ENCODE data around the gene CHN2. TPM values are rescaled to one million over a fixed set of nuclear protein-coding genes. Genes with fewer than 3 reads are reported as not detected.

The CHN2 gene
- polyA plus RNA-seq, 2 of the 4 experiments (the other 2 are of a cell fraction) = 0.06 TPM; not detected in 1

DNA sequence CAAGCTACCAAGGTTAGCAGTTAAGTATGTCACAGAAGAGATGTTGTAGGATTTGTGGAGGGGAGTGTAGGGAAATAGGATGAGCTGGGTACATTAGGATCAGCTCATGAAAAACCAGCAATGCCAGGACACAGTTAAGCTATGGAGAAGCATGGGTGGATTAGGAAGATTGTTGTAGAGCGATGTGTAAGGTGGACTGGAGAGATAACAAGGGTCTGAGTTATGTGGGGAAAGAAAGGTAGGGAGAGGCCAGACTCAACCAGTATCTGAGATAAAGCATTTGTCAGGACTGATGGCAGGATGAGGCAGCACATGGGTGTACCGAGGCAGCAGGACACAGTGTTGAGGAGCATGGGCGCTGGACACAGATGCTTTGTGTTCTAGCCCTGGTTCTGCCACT lies 283.7 kb downstream of the CHN2 start:
- no peak for ATAC-seq
- FAIRE-seq = no peak
- ChIA-PET POLR2A (no interaction called here), CTCF (interaction anchor here (0.5 kb wide), 1 partner anchor 29 kb away, joined by 3 read pairs; no protein-coding TSS in a partner anchor)
- no peaks in the 10 kb centered on the region; the same call in 2 of the 3 replicates for H3K9me3 ChIP-seq
- no peak overlapping the region for H3K27ac ChIP-seq
- H3K4me2 ChIP-seq = no peak overlapping the region
- no peak for TF ChIP-seq EHMT2 (IDR thresholded peaks at IDR 0.05; ENCODE audit: low read depth)
- TF ChIP-seq, protein P1, sequence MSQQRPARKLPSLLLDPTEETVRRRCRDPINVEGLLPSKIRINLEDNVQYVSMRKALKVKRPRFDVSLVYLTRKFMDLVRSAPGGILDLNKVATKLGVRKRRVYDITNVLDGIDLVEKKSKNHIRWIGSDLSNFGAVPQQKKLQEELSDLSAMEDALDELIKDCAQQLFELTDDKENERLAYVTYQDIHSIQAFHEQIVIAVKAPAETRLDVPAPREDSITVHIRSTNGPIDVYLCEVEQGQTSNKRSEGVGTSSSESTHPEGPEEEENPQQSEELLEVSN (IDR thresholded peaks at IDR 0.05; ENCODE audit: borderline replicate concordance, low read depth) = no peak
- no peak for TF ChIP-seq HOXB5 (CRISPR knock-in tag; IDR thresholded peaks at IDR 0.05)
- no peak for TF ChIP-seq KDM5A (IDR thresholded peaks at IDR 0.05)
- peaks cover 2% of the 10 kb centered on the region; the same call in 2 of the 3 replicates for H3K4me1 ChIP-seq
- WGBS (ENCODE audit: missing lambda C conversion rate) = 67% methylated on average over 3 of the region's 3 CpGs
- H3K4me3 ChIP-seq = no peak overlapping the region
- DNase-seq (ENCODE audit: low read depth in 1 of 2, low spot score in 1 of 2) = no peak

GRCh38 chr7:29478687-29479240 lies 284.2 kb downstream of the CHN2 start:
- no peak for FAIRE-seq
- no peak overlapping the region for H3K4me2 ChIP-seq
- WGBS (ENCODE audit: missing lambda C conversion rate) = 73% methylated on average over 4 of the region's 4 CpGs
- H3K4me3 ChIP-seq = no peak overlapping the region
- ATAC-seq = no peak
- H3K27ac ChIP-seq = no peak overlapping the region
- ChIA-PET CTCF (interaction anchor here (0.5 kb wide), 1 partner anchor 30 kb away, joined by 3 read pairs; no protein-coding TSS in a partner anchor), POLR2A (no interaction called here)
- no peaks in the 10 kb centered on the region; the same call in 2 of the 3 replicates for H3K9me3 ChIP-seq
- no peak for DNase-seq (ENCODE audit: low read depth in 1 of 2, low spot score in 1 of 2)
- H3K4me1 ChIP-seq = peaks cover 8% of the 10 kb centered on the region; the same call in 2 of the 3 replicates
- TF ChIP-seq, protein P2, sequence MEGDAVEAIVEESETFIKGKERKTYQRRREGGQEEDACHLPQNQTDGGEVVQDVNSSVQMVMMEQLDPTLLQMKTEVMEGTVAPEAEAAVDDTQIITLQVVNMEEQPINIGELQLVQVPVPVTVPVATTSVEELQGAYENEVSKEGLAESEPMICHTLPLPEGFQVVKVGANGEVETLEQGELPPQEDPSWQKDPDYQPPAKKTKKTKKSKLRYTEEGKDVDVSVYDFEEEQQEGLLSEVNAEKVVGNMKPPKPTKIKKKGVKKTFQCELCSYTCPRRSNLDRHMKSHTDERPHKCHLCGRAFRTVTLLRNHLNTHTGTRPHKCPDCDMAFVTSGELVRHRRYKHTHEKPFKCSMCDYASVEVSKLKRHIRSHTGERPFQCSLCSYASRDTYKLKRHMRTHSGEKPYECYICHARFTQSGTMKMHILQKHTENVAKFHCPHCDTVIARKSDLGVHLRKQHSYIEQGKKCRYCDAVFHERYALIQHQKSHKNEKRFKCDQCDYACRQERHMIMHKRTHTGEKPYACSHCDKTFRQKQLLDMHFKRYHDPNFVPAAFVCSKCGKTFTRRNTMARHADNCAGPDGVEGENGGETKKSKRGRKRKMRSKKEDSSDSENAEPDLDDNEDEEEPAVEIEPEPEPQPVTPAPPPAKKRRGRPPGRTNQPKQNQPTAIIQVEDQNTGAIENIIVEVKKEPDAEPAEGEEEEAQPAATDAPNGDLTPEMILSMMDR (IDR thresholded peaks at IDR 0.05) = no peak
- TF ChIP-seq POLR2A (IDR thresholded peaks at IDR 0.05; ENCODE audit: low read length) (no peak), TFCP2L1 (CRISPR knock-in tag; IDR thresholded peaks at IDR 0.05) (no peak), ATOH8 (CRISPR knock-in tag; IDR thresholded peaks at IDR 0.05; ENCODE audit: low read depth) (no peak), EHMT2 (IDR thresholded peaks at IDR 0.05; ENCODE audit: low read depth) (no peak), EP300 (IDR thresholded peaks at IDR 0.05) (no peak), CBX8 (IDR thresholded peaks at IDR 0.05) (no peak), RFX5 (IDR thresholded peaks at IDR 0.05) (no peak), RNF2 (IDR thresholded peaks at IDR 0.05; ENCODE audit: borderline replicate concordance, low read depth) (no peak), ZSCAN20 (CRISPR knock-in tag; IDR thresholded peaks at IDR 0.05) (no peak), HOXB13 (CRISPR knock-in tag; IDR thresholded peaks at IDR 0.05; ENCODE audit: low read depth) (no peak), RAD21 (conservative IDR thresholded peaks at IDR 0.05 in 1 of 2, IDR thresholded peaks at IDR 0.05 in 1 of 2) (no peak), SREBF2 (IDR thresholded peaks at IDR 0.05) (no peak), ZNF302 (CRISPR knock-in tag; IDR thresholded peaks at IDR 0.05) (no peak), FOXS1 (CRISPR knock-in tag; IDR thresholded peaks at IDR 0.05) (no peak), HOXA7 (CRISPR knock-in tag; IDR thresholded peaks at IDR 0.05) (no peak), NPAS2 (CRISPR knock-in tag; IDR thresholded peaks at IDR 0.05; ENCODE audit: borderline replicate concordance) (no peak), CEBPB (IDR thresholded peaks at IDR 0.05) (no peak), FOSB (CRISPR knock-in tag; IDR thresholded peaks at IDR 0.05) (no peak)
- TF ChIP-seq, protein P1 (IDR thresholded peaks at IDR 0.05; ENCODE audit: borderline replicate concordance, low read depth) = no peak

Measured in A549 (cell line).